GM19193 (cell line): ENCODE measurements around the gene KIF1A.

Experiments used
- POLR2A ChIP-seq: IDR thresholded peaks from 4 replicates; pipeline ENCODE4 v1.6.1; 2011; ENCODE audit not compliant: insufficient read depth, insufficient read length; ENCODE audit errors: extremely low read depth

The KIF1A gene

GRCh38 chr2:240797914-240798313, 22.1 kb downstream of the KIF1A start:
- no peak for TF ChIP-seq POLR2A

GRCh38 chr2:240797500-240797895, 22.5 kb downstream of the KIF1A start:
- no peak for TF ChIP-seq POLR2A

GRCh38 chr2:240796543-240797499, 23.2 kb downstream of the KIF1A start:
- TF ChIP-seq POLR2A: no peak

- no peak for TF ChIP-seq POLR2A
Measured at GRCh38 chr2:240795916-240796510, 24.0 kb downstream of the KIF1A start.

GRCh38 chr2:240795454-240795853, 24.6 kb downstream of the KIF1A start:
- TF ChIP-seq POLR2A: no peak

- no peak for TF ChIP-seq POLR2A
Measured at GRCh38 chr2:240794178-240794721, 25.8 kb downstream of the KIF1A start.

GRCh38 chr2:240793313-240794177, 26.5 kb downstream of the KIF1A start:
- TF ChIP-seq POLR2A: no peak

GRCh38 chr2:240792629-240793312, 27.2 kb downstream of the KIF1A start:
- no peak for TF ChIP-seq POLR2A

- no peak for TF ChIP-seq POLR2A
Measured at GRCh38 chr2:240791821-240792628, 28.0 kb downstream of the KIF1A start.

GRCh38 chr2:240791221-240791800, 28.7 kb downstream of the KIF1A start:
- TF ChIP-seq POLR2A: no peak

GRCh38 chr2:240790370-240791220, 29.4 kb downstream of the KIF1A start:
- no peak for TF ChIP-seq POLR2A

GRCh38 chr2:240789501-240790369, 30.3 kb downstream of the KIF1A start:
- TF ChIP-seq POLR2A: no peak

- no peak for TF ChIP-seq POLR2A
Measured at GRCh38 chr2:240789051-240789453, 31.0 kb downstream of the KIF1A start.
